KOPT-K1 (cell line): Measurements from ENCODE around the gene PATL2.
"Not testable (repeated sequence)": the region's sequence is repeated elsewhere in the genome, so short reads cannot be mapped to it uniquely, and the experiment has no call there.

Experiments used
- H3K27ac ChIP-seq: fragments of 200-600 bp; sonication (generic); 2 replicates; pipeline ENCODE4 v1.5.1; 2016; ENCODE audit warnings: antibody characterized with exemption, mild to moderate bottlenecking, low read depth, low read length; ENCODE audit not compliant: poor library complexity, severe bottlenecking
- H3K36me3 ChIP-seq: fragments of 200-600 bp; sonication (generic); 2 replicates; pipeline ENCODE4 v1.5.1; 2017; ENCODE audit warnings: antibody characterized with exemption, mild to moderate bottlenecking, low read length, moderate library complexity; ENCODE audit not compliant: insufficient read depth
- H3K9me3 ChIP-seq: fragments of 200-600 bp; sonication (generic); 2 replicates; pipeline ENCODE4 v1.5.1; 2017; ENCODE audit warnings: antibody characterized with exemption, low read length, mild to moderate bottlenecking; ENCODE audit not compliant: insufficient read depth, poor library complexity, severe bottlenecking

PATL2 gene

GRCh38 chr15:44657378-44657777 lies 53.7 kb downstream of the PATL2 start:
- H3K36me3 ChIP-seq: peaks cover 67% of the 10 kb centered on the region
- no peak overlapping the region for H3K27ac ChIP-seq
- H3K9me3 ChIP-seq: no peaks in the 10 kb centered on the region

GRCh38 chr15:44656913-44657312 lies 54.2 kb downstream of the PATL2 start:
- no peak overlapping the region for H3K27ac ChIP-seq
- no peaks in the 10 kb centered on the region for H3K9me3 ChIP-seq
- H3K36me3 ChIP-seq: peaks cover 71% of the 10 kb centered on the region

GRCh38 chr15:44656298-44656697 lies 54.8 kb downstream of the PATL2 start:
- peaks cover 77% of the 10 kb centered on the region for H3K36me3 ChIP-seq
- H3K27ac ChIP-seq: no peak overlapping the region
- no peaks in the 10 kb centered on the region for H3K9me3 ChIP-seq

GRCh38 chr15:44654858-44655257 lies 56.3 kb downstream of the PATL2 start:
- H3K9me3 ChIP-seq: no peaks in the 10 kb centered on the region
- H3K27ac ChIP-seq: no peak overlapping the region
- H3K36me3 ChIP-seq: peaks cover 85% of the 10 kb centered on the region

GRCh38 chr15:44647637-44648036 lies 63.5 kb downstream of the PATL2 start:
- Histone ChIP-seq H3K27ac (no peak overlapping the region), H3K9me3 (no peaks in the 10 kb centered on the region), H3K36me3 (peaks cover 64% of the 10 kb centered on the region)

GRCh38 chr15:44647036-44647435 lies 64.1 kb downstream of the PATL2 start:
- H3K27ac ChIP-seq: no peak overlapping the region
- peaks cover 61% of the 10 kb centered on the region for H3K36me3 ChIP-seq
- no peaks in the 10 kb centered on the region for H3K9me3 ChIP-seq

- H3K27ac ChIP-seq: no peak overlapping the region
- peaks cover 55% of the 10 kb centered on the region for H3K36me3 ChIP-seq
Measured at GRCh38 chr15:44646460-44646859, 64.7 kb downstream of the PATL2 start.

GRCh38 chr15:44641651-44642050 lies 69.5 kb downstream of the PATL2 start:
- no peaks in the 10 kb centered on the region for H3K9me3 ChIP-seq
- H3K27ac ChIP-seq: no peak overlapping the region
- peaks cover 43% of the 10 kb centered on the region for H3K36me3 ChIP-seq

More at GRCh38 chr15:44646460-44646859, 64.7 kb downstream of the PATL2 start:
- H3K9me3 ChIP-seq: no peaks in the 10 kb centered on the region

GRCh38 chr15:44636976-44637375 lies 74.1 kb downstream of the PATL2 start:
- H3K36me3 ChIP-seq: peaks cover 68% of the 10 kb centered on the region
- H3K9me3 ChIP-seq: no peaks in the 10 kb centered on the region
- H3K27ac ChIP-seq: no peak overlapping the region

GRCh38 chr15:44633603-44634002 lies 77.5 kb downstream of the PATL2 start:
- Histone ChIP-seq H3K9me3 (no peaks in the 10 kb centered on the region), H3K36me3 (peaks cover 86% of the 10 kb centered on the region), H3K27ac (no peak overlapping the region)

GRCh38 chr15:44625286-44625685 lies 85.8 kb downstream of the PATL2 start:
- H3K36me3 ChIP-seq: peaks cover 87% of the 10 kb centered on the region
- not testable (repeated sequence) for H3K27ac ChIP-seq, H3K9me3 ChIP-seq

GRCh38 chr15:44623178-44623577 lies 87.9 kb downstream of the PATL2 start:
- H3K36me3 ChIP-seq: peaks cover 77% of the 10 kb centered on the region
- no peaks in the 10 kb centered on the region for H3K9me3 ChIP-seq
- H3K27ac ChIP-seq: no peak overlapping the region

GRCh38 chr15:44620081-44620480 lies 91.0 kb downstream of the PATL2 start:
- Histone ChIP-seq H3K9me3 (no peaks in the 10 kb centered on the region), H3K36me3 (peaks cover 79% of the 10 kb centered on the region), H3K27ac (no peak overlapping the region)

GRCh38 chr15:44616974-44617373 lies 94.1 kb downstream of the PATL2 start:
- H3K27ac ChIP-seq: no peak overlapping the region
- H3K9me3 ChIP-seq: no peaks in the 10 kb centered on the region
- peaks cover 79% of the 10 kb centered on the region for H3K36me3 ChIP-seq
